ENCODE measurements around the gene MPP3. TPM values are rescaled to one million over a fixed set of nuclear protein-coding genes. Genes with fewer than 3 reads are reported as not detected.

Gene MPP3
- total and polyA plus RNA-seq, 9 donors, result 2.7 to 17.2 (median 3.1) TPM

- Histone ChIP-seq H3K4me3 (no peak overlapping the region), H3K36me3 (no peaks in the 10 kb centered on the region), H3K4me1 (ENCODE audit: insufficient read depth) (peaks cover 2% of the 10 kb centered on the region), H3K27ac (no peak overlapping the region), H3K9me3 (no peaks in the 10 kb centered on the region), H3K27me3 (no peaks in the 10 kb centered on the region)
- intact Hi-C loops (cut with DNase I), result no loop called here
- WGBS, 3 donors, result 86 to 90% (median 88%) methylated on average over 20 of the region's 20 CpGs
- no peak for DNase-seq
- TF ChIP-seq, protein P1, sequence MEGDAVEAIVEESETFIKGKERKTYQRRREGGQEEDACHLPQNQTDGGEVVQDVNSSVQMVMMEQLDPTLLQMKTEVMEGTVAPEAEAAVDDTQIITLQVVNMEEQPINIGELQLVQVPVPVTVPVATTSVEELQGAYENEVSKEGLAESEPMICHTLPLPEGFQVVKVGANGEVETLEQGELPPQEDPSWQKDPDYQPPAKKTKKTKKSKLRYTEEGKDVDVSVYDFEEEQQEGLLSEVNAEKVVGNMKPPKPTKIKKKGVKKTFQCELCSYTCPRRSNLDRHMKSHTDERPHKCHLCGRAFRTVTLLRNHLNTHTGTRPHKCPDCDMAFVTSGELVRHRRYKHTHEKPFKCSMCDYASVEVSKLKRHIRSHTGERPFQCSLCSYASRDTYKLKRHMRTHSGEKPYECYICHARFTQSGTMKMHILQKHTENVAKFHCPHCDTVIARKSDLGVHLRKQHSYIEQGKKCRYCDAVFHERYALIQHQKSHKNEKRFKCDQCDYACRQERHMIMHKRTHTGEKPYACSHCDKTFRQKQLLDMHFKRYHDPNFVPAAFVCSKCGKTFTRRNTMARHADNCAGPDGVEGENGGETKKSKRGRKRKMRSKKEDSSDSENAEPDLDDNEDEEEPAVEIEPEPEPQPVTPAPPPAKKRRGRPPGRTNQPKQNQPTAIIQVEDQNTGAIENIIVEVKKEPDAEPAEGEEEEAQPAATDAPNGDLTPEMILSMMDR (IDR thresholded peaks at IDR 0.05), result no peak
- TF ChIP-seq EP300 (IDR thresholded peaks at IDR 0.05) (no peak), POLR2A (IDR thresholded peaks at IDR 0.05) (no peak)
These were observed 46.9 kb upstream of the MPP3 start for GRCh38 chr17:43879723-43880419.

- WGBS, 3 donors, result 9 to 16% (median 11%) methylated on average over 8 to 13 of the region's 13 CpGs
- H3K9me3 ChIP-seq, result no peaks in the 10 kb centered on the region
- no peaks in the 10 kb centered on the region for H3K27me3 ChIP-seq
- no peaks in the 10 kb centered on the region for H3K36me3 ChIP-seq
- H3K4me1 ChIP-seq (ENCODE audit: insufficient read depth), result peaks cover 2% of the 10 kb centered on the region
- TF ChIP-seq POLR2A (IDR thresholded peaks at IDR 0.05), result no peak
- TF ChIP-seq EP300 (IDR thresholded peaks at IDR 0.05), result no peak
- TF ChIP-seq, protein P1 (IDR thresholded peaks at IDR 0.05), result peak; percentile 81 to 92 (median 87)
- peak overlapping the region; percentile 19 to 36 for H3K27ac ChIP-seq
- intact Hi-C loops (cut with DNase I), result no loop called here
- DNase-seq, result peak; percentile 69 to 90 (median 78)
- H3K4me3 ChIP-seq, result no peak overlapping the region
These were observed 45.6 kb upstream of the MPP3 start for GRCh38 chr17:43878260-43879175.

DNA sequence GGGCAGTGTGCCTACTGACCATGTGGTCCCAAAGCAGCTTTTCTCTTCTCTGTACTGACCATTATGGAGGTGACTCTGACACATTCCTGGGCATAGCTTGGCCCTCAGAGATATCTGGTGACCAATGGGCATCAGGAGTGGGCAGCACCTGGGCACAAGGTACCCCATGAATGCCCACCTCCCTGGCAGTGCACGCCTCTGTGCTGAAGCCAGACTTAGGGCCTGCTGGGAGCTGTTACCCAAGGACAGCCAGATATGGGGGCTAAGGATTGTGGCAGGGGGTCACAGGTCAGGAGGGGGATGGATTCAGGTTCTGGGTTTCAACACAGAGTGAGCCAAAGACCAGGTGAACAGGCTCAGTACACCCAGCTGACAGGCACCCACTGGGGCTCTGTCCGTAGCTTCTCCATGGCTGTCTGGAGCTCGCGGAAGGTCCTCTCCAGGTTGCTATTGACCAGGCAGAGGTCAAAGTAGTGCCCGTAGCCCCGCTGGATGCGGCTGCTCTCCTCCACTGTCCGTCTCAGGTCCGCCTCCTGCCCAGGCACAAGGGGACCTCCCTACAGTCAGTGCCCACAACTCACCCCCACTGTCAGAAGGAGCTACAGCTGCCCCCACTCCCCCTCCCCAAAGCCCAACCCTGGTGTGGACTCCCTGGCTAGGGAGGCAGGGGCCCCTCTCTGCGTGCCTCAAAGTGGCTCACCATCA is 44.7 kb upstream of the MPP3 start:
- TF ChIP-seq EP300 (IDR thresholded peaks at IDR 0.05) (no peak), POLR2A (IDR thresholded peaks at IDR 0.05) (no peak)
- TF ChIP-seq, protein P1 (IDR thresholded peaks at IDR 0.05), result no peak
- 95 to 97% (median 96%) methylated on average over 10 of the region's 10 CpGs for WGBS, 3 donors
- intact Hi-C loops (cut with DNase I), result no loop called here
- Histone ChIP-seq H3K4me3 (no peak overlapping the region), H3K4me1 (ENCODE audit: insufficient read depth) (peaks cover 2% of the 10 kb centered on the region), H3K9me3 (no peaks in the 10 kb centered on the region), H3K27me3 (no peaks in the 10 kb centered on the region), H3K36me3 (no peaks in the 10 kb centered on the region), H3K27ac (no peak overlapping the region)
- no peak for DNase-seq

GRCh38 chr17:43877031-43877430 is 44.1 kb upstream of the MPP3 start:
- H3K4me3 ChIP-seq, result no peak overlapping the region
- H3K9me3 ChIP-seq, result no peaks in the 10 kb centered on the region
- H3K27ac ChIP-seq, result no peak overlapping the region
- DNase-seq, result no peak
- intact Hi-C loops (cut with DNase I), result no loop called here
- TF ChIP-seq POLR2A (IDR thresholded peaks at IDR 0.05) (no peak), EP300 (IDR thresholded peaks at IDR 0.05) (no peak)
- TF ChIP-seq, protein P1 (IDR thresholded peaks at IDR 0.05), result no peak
- peaks cover 2% of the 10 kb centered on the region for H3K4me1 ChIP-seq (ENCODE audit: insufficient read depth)
- WGBS, 3 donors, result 80 to 82% (median 82%) methylated on average over 7 of the region's 7 CpGs
- H3K36me3 ChIP-seq, result no peaks in the 10 kb centered on the region
- H3K27me3 ChIP-seq, result no peaks in the 10 kb centered on the region

Data from ovary (tissue), 9 donors.